Measurements from ENCODE around the gene VSX1.

Gene VSX1

DNA sequence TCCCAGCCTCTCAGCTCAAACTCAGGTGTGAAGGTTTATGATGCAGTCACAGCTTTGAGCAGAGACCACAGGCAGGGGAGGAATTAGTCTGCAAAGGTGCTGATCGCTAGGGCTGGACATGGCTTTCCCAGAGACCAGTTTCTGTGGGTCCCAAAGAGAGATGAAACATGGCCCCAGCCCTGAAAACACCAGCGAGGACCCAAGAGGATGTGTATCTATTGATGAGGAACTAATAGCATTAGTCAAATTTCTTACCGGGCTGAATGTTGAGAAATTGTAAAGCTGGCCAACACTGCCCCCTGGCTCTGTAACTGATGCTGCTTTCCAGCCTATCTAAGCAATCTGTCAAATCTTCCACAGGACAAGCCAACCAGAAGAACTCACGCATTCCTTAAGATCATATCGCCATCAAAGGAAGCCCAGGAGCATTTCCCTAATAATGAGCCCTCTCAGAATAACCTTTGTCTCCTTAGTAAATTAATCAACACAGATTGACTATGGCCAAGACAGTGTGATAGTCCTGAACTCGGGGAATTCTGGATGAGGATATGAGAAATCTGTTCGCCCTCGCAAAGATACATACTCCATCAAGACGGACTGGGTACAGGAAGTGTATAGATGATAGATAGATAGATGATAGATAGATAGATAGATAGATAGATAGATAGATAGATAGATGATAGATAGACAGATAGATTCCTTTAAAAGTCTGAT, 16.2 kb downstream of the VSX1 start:
- DNase-seq (ENCODE audit: low read depth in 3 of 3) = peak in 2 of 3 experiments; percentile 45 to 46

DNA sequence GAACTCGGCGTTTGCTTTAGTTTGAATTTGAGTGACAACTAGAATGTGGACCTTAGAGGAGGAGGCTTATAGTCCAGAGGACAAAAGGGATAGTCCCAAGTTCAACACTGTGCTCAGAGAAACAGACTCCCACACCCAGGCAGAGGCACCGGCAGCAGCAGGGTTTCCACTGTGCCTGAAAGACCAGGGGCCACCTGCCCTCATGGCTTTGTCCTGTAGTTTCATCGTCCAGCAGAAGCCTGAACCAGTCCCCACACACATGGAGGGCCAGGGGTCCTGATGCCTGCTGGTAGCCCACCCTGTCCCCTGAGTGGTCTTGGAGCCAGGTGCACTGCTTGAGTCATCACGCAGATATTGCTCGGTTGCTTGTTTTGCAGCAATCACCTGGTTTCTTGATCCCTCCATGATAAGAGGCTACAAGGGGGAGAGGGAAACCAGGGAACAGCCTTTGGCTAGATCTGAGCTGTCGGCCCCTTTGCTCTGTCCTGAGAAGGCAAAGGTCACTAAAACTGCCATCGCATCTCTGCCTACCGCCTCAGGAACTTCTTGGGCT, 16.8 kb downstream of the VSX1 start:
- no peak for DNase-seq (ENCODE audit: low read depth in 3 of 3)

DNA sequence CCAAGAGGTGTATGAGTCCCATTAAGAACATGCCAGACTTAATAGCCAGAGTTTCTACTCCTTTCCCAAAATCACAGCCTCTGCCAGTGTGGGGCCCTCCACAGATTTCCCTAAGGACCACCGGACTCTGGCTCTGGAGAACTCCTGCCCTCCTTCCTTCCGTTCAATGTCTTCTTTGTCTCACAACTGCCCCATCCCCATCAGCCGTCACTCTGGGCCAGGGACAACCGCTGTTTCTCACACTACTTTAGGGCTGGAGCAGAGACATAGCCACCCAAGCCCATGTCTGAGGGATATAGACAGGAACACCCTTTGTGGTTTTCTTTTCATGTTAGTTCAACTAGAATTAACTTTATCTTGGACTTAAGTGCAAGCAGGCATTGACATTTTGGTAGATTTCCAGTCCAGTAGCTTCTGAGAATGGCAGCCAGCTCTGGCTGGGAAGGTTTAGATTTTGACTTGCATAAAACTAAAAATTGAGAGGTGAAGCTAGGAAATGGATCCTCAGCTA, 17.3 kb downstream of the VSX1 start:
- no peak for DNase-seq (ENCODE audit: low read depth in 3 of 3)

DNA sequence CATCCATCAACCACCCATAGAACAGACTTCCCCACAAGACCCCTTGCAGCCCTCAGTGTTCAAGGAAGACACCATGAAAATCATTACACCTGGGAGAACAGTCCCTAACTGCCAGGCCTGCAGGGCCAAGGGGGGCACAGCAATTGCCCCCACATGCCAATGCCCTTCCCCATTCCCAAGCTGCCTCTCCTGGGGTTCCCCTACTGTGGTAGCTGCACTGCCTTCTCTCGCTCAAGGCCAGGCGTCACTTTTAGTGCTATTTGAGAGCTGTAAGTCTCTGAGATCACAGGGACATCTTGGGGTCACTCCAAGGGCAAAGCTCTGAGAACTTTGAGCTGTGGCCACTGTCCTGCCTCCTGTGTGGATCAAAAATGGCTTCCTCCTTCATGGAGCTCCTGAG, 18.0 kb downstream of the VSX1 start:
- no peak for DNase-seq (ENCODE audit: low read depth in 3 of 3)

DNA sequence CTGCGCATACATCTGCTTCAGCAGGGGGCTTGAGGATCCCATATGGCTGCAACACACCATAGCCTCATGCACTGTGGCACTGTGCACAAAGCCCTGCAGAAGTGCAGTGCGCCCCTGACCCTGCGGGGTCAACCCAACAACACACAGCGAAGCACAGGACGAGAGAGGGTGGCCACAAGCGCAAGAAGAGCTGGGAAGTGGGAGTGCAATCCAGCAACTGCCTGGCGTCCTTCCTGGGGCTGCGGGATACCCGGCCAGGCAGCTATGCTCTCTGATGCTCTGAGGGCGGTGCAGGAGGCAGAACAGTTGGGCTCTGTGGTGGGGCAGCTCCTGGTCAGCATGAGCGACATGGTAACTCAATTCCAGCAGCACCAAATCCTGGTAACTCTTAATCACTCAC, 18.4 kb downstream of the VSX1 start:
- no peak for DNase-seq (ENCODE audit: low read depth in 3 of 3)

DNA sequence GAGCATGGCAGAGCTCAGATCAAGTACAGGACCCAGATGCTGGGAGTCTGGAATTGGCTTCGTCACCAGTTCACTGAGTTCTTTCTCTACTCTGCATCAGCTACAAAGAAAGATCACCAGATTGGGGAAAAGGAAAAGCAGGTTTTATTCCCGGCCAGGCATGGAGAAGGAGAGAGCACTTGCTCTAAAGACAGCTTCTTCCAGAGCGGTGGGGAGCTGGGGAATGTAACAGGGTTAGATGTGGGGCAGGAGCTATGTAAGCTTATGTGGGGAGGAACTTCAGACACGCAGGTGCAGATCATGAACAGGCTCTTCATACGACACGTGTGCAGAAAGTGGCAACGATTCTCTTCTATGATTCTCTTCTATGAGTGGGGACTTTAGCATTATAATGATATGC, 19.1 kb downstream of the VSX1 start:
- no peak for DNase-seq (ENCODE audit: low read depth in 3 of 3)

DNA sequence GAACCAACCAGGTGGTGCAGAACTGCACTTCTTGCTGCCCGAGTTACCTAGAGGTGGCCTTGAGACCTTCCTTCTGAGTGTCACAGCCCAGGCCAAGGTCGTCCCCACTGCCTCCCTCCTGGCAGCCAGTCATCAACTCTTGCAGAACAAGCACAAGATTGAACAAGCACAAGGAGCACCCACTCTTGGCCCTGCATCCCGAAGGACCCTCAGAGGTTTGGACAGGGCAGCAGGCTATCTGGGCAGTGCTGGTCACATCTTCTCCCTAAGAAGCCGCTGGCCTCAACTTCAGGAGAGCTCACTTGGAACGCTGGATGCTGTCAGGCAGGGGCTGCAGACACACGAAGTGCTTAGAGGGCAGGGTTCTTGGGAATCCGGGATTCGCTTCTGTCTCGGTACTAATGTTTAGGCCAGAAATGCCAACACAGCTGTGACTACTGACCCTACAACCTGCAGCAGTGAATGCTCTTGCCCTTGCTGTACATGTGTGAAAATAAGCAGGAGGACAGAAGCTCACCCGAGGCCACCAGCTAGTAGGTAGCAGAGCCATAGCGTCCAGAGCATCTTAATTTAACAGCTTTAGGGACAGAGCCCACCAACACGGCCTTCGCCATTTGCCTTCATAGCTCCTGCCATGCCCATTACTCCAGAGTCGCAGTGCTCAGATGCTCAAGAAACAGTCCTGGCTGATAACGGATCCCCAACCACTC, 20.0 kb downstream of the VSX1 start:
- no peak for DNase-seq (ENCODE audit: low read depth in 3 of 3)

DNA sequence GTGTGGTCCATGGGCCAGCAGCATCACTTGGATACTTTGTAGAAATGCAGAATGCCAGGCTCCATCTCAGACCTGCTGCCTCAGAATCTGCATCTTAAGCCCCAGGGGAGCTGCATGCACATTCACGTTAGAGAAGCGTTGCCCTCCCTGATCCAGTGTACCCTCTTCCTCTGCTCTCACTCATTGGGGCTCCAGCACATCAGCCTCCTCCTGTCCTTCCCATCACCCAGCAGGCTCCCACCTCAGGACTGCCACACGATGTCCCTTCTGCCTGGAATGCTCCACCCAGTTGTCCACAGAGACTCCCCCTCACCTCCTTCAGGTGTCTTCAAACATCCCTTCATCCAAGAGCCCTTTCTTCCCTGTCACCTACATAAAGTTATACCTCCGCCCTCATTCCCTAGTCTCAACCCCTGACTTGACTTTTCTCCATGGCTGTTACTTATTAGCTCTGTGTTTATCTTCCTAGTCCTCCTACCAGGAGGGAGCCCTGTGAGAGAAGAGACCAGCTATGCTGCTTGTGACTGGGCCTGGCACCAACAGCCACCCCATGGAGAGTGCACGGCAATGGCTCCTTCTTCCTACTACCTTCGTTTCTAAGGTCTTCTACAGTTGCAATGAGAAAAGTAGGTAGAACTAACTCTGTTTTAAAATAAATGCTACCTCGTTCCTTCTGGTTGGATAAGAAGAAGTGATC, 20.7 kb downstream of the VSX1 start:
- DNase-seq (ENCODE audit: low read depth in 3 of 3) = no peak

DNA sequence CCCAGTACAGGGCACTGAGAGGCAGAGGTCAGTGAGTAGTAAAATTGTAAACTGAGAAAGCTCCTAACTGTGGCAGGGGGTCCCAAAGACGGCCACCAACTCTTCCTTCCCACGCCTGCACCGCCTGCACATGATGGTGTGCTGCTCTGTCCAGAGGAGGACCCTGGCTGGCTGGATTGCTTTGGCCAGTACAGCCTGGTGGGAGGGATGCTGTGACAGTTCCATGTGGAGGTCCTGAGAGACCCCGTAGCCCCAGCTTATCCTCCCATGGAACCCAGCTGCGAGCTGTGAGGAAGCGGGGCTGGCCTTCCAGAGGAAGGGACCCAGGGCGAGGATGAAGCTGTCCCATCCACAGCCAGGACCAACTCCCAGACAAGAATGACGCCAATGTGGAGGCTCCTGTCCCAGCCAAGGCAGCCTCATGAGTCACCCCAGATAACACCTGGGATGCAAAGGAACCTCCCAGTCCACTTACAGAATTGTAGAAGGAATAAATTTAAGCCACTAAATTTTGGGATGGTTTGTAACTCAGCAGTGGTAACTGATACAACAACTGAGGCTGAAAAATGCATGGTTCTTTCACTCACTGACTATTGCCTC, 22.0 kb downstream of the VSX1 start:
- DNase-seq (ENCODE audit: low read depth in 3 of 3) = no peak

DNA sequence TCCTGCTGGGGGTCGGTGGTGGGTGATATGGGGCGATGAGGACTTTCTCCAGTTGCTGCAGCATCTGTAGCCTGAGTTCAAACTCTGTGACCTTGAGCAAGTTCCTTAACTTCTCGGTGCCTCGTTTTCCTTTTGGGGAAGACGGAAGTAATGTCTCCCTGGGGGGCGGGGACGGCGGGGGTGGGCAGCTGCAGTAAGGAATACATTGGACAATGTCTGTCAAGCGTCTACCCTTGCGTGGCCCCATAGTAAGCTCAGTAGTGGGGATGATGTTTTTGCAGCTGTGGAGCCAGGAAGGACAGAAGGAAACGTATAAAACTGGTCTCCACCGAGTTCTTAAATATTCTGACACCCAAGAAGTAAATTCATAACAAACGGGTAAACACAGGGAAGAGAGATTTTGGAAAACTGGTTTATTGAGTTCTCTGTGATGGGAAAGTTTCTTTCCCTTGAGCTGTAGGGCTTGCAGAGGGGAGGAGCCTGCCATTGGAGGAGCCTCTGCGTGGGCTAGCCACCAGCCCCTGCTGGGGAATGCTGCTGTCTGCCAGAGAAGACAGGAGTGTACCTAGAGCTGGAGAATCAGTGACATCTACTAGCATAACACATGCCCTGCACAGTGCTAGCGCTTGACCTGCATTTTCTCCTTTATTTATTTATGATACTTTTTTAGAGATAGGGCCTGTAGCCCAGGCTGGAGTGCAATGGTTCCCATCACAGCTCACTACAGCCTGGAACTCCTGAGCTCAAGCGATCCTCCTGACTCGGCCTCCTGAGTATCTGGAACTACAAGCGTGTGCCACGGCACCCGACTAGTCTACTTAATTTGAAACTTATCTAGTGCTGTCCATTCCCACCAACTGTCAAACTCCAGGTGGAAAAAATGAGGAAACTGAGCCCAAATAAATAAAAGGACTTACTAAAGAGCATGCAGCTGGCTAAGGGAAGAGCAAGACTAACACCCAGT, 22.8 kb downstream of the VSX1 start:
- no peak for DNase-seq (ENCODE audit: low read depth in 3 of 3)

DNA sequence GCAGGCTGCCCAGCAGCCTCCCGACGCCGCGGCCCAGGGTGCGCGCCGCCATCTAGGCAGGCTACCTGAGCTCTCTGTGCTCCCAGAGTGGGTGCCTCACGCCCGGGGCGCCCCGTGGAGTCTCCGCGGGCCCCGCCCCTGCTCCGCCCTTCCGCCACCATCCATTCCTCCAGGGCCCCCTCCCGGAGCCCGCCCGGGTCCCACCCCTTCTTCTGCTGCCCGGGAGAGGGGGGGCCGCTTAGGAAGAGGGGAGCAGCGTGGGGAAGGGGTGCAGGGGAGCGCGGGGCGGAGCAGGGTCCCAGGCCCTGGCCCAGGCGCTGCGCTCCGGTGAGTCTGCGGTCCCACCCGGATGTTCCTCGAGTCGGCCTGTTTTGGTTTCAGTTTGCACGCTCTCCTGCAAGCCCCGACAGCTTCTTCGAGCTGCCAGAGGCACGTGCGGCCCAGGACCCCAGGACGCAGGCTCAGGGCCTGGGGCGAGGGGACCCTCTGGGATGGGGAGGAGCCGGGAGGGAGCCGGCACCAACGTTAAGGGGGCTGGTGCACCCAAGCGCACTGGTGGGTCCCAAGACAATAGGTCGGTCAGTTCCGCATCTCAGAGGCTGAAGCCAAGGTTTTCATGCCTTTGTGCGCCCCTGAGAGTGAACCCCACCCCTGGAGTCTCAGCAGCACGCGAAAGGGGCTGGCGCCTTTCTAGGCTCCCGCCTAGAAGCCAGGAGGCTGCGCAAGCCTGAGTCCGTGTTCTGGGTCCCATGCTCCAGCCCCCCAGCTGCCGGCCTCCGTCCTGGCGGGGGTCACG, 23.7 kb downstream of the VSX1 start, which contains the start of gene ACSS1:
Gene ACSS1 (minus strand): TSS at position 89 of the 796 bp plus-strand sequence. CDS start 37 bp downstream, at position 52.
- DNase-seq (ENCODE audit: low read depth in 3 of 3) = peak; percentile 31 to 51 (median 51)

DNA sequence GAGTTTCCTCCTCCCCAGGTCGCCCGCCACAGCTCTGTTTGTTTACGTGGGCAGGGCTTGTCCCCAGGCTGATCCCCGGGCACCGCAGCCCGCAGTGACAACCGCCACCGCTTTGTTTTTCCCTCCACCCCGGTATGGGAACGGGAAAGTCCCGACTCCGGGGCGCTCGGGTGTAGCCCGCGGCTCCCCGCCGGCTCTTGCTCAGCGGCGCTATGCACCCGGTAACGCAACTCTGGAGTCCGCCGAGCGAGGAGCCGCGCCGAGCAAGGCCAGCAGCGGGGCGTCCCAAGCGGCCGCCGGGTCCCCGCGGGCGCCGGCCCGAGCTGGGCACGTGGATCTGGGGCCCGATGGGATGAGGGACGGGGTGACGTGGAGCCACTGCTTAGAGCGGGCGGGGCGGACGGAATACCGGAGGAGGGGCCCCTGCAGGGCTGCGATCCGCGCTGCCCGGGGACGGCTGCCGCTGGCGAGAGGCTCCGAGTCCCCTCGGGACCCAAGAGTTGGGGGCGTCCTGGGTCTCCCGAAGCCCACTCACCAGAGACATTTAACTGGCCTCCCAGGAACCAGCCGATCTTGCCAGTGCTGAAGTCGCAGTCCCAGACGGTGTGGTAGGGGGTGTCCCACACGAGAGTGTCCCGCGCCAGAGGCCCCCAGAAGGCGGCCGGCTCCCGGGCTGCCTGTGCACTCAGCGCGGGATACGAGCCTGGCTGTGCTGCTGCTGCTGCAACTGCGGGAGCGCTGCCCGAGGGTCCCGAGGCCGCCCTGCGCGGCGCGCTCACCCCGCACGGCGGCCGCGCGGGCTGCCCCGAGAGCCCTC, 24.5 kb downstream of the VSX1 start:
- peak; percentile 46 to 61 (median 54) for DNase-seq (ENCODE audit: low read depth in 3 of 3)

DNA sequence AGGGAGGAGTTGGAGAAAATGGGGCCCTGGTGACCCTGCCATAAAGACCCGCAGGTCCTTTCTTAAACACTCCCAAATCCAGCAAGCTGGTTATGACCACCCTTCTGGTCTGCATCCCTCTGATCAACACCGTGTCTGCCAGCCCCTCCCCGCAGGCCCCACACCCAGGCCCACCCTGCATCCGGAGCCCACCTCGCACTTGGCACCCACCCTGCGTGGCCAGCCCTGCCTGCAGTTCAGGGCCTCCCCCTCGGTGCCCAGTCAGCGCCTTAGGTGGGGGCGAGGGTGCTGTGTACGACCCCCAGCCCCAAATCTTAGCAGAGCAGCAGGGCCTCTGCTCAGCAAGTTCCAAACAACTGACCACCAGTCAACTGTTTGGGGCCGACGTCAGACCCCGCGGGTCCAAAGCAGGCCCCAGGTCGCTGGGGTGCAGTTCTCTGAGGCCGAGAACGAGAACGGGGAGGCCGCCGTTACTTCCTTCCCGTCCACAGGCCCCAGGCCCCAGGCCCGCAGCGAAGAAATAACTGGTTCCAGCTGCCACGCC, 25.2 kb downstream of the VSX1 start:
- no peak for DNase-seq (ENCODE audit: low read depth in 3 of 3)

DNA sequence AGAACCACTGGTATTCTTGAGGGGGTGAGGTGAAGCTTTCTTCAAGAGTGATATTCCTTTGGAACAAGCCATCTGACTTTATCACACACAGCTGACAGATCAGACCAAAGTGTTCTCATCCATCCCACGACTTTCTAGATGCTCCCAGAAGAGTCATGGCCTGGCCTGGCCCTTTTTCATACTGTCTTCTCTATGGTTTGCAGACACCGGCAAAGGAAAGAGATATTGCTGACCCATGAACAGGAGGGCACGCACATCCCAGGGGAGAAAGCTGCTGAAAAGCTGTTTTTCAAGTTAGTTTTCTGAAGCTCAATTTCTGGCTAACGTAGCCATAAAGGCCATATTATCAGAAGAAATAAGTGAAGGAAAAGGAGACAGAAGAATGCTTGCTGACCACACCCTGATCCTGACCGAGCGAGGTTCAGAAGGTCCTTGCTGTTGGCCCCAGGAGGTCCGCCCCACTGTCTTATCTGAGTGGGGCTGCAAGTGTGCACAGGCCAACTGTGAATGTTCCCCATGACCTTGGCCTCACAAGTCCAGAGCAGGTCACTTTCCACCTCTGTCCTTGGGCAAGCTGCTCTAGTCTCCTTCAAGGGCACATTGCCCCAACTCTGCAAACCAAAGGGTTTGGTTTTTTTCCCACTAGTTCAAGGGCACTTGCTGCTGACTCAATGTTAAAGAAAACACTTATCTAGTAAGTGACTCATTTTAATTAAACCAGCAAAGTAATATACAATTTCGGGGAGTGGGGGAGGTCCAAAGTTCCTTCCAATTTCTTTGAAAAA, 26.0 kb downstream of the VSX1 start:
- DNase-seq (ENCODE audit: low read depth in 3 of 3) = no peak

DNA sequence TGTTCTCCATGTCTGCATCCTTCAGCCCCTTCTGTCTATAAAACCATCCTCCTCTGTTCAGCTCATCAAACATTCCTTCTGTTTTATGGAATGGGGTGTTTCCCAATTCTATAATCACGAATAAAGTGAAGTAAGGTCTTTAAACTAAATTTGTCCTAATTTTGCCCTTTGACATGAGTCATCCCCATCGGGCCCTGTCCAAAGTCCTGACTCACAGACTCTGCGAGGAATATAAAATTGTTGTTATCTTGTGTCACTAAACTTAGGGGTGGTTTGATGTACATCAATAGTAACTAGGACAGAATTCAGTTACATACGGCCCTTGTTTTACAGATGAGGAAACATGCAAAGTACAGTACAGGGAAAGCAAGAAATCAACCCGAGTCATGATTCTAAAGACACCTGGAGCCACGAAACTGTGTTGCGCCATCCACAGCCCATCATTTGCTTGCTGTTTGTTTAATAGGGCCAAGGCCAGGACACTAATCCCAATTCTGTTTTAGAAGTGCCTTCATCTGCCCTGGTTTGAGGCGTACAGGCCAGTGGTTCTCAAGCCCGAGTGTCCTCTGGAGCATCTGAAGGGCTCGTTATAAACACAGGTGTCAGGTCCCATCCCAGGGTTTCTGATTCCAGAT, 26.8 kb downstream of the VSX1 start:
- DNase-seq (ENCODE audit: low read depth in 3 of 3) = no peak

DNA sequence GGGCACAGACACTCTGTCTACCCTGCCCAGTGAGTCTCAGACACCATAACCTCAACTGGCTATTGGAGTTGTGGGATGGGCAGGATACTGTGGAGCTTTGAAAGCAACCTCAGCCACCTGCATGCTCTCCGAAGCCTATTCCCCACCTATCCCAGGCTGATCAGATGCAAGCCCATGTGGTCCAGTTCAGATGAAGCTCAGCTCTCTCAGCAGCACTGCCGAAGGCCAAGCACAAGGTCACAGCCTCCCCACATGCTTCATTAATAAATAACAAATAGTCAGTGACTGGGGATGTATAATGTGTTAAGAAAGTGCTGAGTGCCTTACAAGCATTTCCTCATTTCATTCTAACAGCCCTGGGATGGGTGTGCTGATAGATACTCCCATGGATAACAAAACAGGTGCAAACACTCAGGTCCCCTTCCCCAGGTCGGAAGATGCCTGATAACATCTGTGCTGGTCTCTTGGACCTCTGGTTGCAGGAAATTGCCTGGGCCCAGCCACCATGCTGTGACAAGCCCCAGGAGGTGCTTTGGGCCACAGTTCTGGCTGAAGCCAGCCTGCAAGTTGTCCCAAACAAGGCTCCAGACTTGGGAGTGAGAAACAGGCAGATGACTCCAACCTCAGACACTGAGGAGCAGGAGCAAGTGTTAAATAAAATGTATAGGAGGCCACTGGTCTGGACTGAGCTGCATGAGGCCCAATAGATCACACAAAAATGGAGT, 27.7 kb downstream of the VSX1 start:
- no peak for DNase-seq (ENCODE audit: low read depth in 3 of 3)
